GM12865 (cell line): ENCODE results near the gene FASTKD1.
"Not testable (repeated sequence)": the region's sequence is repeated elsewhere in the genome, so short reads cannot be mapped to it uniquely, and the experiment has no call there.

Experiments
- DNase-seq: peaks from one replicate; pipeline ENCODE4 v3.0.0; 2010; ENCODE audit warnings: low read depth
- H3K4me3 ChIP-seq: 2 replicates; pipeline ENCODE4 v1.5.1; 2011; ENCODE audit warnings: mild to moderate bottlenecking, low read depth, low read length, control low read depth
- TF ChIP-seq, protein P1 (sequence below): IDR thresholded peaks from 2 replicates; pipeline ENCODE4 v1.5.1; 2011; ENCODE audit warnings: low read length, control low read depth, low read depth, inconsistent platforms; ENCODE audit not compliant: insufficient read depth; ENCODE audit errors: missing control alignments

Gene FASTKD1

DNA sequence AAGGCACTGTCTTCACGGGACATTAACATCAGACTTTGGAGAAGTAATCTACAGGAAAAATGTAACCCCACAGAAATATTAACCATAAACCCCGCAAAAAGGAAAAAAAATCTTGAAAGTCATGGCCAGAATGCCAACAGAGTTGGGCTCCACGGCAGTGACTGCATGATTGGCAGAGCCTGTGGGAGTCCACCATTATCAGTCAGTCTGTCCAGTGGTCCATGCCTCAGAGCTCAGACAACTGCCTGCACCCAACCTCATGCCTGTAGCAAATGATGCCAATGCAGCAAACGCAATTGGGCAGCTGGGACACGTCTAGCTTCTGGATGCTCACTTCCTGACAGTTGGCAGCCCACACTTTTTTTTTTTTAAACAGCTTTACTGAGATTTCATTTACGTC, 5.4 kb upstream of the FASTKD1 start:
- DNase-seq = no peak
- H3K4me3 ChIP-seq = no peak overlapping the region
- TF ChIP-seq, protein P1, sequence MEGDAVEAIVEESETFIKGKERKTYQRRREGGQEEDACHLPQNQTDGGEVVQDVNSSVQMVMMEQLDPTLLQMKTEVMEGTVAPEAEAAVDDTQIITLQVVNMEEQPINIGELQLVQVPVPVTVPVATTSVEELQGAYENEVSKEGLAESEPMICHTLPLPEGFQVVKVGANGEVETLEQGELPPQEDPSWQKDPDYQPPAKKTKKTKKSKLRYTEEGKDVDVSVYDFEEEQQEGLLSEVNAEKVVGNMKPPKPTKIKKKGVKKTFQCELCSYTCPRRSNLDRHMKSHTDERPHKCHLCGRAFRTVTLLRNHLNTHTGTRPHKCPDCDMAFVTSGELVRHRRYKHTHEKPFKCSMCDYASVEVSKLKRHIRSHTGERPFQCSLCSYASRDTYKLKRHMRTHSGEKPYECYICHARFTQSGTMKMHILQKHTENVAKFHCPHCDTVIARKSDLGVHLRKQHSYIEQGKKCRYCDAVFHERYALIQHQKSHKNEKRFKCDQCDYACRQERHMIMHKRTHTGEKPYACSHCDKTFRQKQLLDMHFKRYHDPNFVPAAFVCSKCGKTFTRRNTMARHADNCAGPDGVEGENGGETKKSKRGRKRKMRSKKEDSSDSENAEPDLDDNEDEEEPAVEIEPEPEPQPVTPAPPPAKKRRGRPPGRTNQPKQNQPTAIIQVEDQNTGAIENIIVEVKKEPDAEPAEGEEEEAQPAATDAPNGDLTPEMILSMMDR = no peak

DNA sequence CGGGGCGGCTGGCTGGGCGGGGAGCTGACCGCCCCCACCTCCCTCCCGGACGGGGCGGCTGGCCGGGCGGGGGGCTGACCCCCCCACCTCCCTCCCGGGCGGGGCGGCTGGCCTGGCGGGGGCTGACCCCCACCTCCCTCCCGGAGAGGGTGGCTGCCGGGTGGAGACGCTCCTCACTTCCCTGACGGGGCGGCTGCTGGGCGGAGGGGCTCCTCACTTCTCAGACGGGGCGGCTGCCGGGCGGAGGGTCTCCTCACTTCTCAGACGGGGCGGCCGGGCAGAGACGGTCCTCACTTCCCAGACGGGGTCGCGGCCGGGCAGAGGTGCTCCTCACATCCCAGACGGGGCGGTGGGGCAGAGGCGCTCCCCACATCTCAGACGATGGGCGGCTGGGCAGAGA, 1.6 kb upstream of the FASTKD1 start:
- not testable (repeated sequence) for H3K4me3 ChIP-seq, DNase-seq

DNA sequence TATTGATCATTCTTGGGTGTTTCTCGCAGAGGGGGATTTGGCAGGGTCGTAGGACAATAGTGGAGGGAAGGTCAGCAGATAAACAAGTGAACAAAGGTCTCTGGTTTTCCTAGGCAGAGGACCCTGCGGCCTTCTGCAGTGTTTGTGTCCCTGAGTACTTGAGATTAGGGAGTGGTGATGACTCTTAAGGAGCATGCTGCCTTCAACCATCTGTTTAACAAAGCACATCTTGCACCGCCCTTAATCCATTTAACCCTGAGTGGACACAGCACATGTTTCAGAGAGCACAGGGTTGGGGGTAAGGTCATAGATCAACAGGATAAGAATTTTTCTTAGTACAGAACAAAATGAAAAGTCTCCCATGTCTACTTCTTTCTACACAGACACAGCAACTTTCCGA, 874 bp upstream of the FASTKD1 start:
- DNase-seq, H3K4me3 ChIP-seq: not testable (repeated sequence)

DNA sequence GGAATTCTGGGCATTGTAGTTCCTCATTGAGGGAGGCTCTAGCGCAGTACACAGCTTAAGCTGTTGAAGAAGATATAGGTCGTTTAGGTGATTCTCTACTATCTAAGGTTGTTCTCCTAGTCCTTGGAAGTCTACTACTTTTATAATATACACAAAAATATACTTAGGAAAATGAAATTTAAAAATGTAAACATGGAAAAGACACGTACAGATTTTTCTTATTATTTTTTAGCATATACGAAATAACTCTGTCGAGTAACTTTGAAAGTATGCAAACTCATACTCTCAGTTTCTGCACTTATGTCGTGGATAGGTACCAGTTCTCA, 272 bp upstream of the FASTKD1 start:
- H3K4me3 ChIP-seq = peak overlapping the region; percentile 94
- DNase-seq = no peak
- TF ChIP-seq, protein P1 = no peak

DNA sequence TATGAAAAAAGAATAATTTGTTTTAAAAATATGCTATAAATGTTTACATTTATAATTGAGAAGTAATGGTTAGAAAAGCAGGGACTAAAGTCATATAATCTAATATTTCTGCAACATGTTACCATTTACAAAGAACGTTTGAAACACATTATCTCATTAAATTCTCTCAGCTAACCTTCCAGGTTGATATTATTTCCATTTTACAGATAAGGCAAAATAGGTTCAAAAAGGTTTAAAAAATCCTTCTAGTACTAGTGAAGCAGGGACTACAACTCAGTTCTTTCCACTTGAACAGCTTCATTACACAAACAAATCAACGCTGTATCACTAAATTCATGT, 875 bp downstream of the FASTKD1 start:
- DNase-seq = no peak
- H3K4me3 ChIP-seq = peak overlapping the region; percentile 94
- TF ChIP-seq, protein P1 = no peak

DNA sequence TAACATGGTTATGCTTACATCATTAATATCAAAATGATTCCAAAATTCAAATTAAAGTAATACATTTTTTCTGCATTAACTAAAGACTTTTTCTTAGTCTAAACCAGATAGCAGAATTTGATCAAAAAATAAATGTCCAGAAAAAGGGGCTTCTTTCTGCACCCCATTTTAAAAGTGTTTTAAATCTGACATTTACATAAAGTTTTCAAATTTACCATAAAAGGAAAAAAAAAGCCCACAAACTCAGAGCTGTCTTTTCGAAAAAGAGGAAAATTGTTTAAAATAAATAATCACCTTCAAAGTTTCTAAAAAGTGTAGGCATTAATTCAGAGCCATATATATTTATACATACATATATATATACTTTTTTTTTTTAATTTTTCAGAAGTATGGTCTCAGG, 1.5 kb downstream of the FASTKD1 start:
- DNase-seq = no peak
- TF ChIP-seq, protein P1 = no peak
- peak overlapping the region; percentile 94 for H3K4me3 ChIP-seq

DNA sequence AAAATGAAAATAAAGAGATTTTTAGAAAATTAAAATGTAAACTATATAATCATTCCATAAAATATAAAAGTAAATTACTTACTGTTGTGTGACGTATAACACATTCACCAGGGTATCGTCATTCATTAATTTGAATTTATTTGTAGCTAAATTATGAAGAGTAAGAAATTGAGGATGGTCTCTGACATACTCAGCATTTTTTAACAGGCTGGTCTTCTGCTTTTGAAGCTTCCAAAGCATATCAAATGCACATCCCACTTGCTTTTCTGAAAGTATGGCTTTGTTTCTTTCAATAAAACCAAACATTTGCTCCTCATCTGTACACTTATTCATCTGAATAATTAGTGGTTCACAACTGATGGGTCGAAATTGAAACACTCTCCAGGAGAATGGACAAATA, 2.1 kb downstream of the FASTKD1 start:
- H3K4me3 ChIP-seq = no peak overlapping the region; the same call in 1 of the 2 replicates
- TF ChIP-seq, protein P1 = no peak
- DNase-seq = no peak

DNA sequence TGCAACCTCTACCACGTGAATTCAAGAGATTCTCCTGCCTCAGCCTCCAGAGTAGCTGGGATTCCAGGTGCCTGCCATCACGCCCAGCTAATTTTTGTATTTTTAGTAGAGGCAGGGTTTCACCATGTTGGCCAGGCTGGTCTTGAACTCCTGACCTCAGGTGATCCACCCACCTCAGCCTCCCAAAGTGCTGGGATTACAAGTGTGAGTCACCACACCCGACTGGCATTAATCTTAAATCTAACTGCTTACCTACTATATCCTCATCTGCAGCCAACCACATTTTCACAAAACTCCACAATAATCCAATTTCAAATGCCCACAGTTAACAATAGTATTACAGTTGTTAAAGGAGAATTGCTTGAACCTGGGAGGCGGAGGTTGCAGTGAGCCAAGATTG, 2.9 kb downstream of the FASTKD1 start:
- H3K4me3 ChIP-seq, DNase-seq: not testable (repeated sequence)

DNA sequence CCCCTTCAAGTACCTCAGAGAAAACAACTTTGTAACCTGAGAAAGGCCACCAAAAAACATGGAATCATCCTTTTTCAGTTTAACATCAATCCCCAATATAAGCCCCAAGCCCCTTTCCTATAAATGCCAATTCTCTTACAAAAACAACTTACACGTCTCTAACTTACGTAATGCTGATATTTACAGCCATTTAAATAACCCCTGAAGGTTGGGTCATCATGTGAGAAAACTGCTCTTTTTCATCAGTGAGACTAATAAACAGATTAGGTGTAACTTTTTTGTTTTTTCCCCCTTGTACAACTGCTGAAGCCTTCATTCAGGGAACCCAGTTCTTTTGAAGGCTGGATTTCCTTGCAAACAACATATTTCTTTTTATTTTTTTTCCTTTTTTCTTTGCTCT, 3.7 kb downstream of the FASTKD1 start:
- TF ChIP-seq, protein P1 = no peak
- no peak overlapping the region for H3K4me3 ChIP-seq
- no peak for DNase-seq
